ENCODE measurements around the gene PRKN.

The PRKN gene

GRCh38 chr6:162222521-162222920, 505.0 kb downstream of the PRKN start:
- DNase-seq: no peak

GRCh38 chr6:162220876-162221275, 506.7 kb downstream of the PRKN start:
- no peak for DNase-seq

- no peak for DNase-seq
Measured at GRCh38 chr6:162219266-162219665, 508.3 kb downstream of the PRKN start.

- DNase-seq: no peak
Measured at GRCh38 chr6:162217811-162218493, 509.6 kb downstream of the PRKN start.

- no peak for DNase-seq
Measured at GRCh38 chr6:162217058-162217457, 510.5 kb downstream of the PRKN start.

- no peak for DNase-seq
Measured at GRCh38 chr6:162211777-162212176, 515.8 kb downstream of the PRKN start.

- no peak for DNase-seq
Measured at GRCh38 chr6:162211022-162211421, 516.5 kb downstream of the PRKN start.

GRCh38 chr6:162203287-162203686, 524.3 kb downstream of the PRKN start:
- DNase-seq: no peak

GRCh38 chr6:162200945-162201690, 526.4 kb downstream of the PRKN start:
- no peak for DNase-seq

GRCh38 chr6:162200041-162200440, 527.5 kb downstream of the PRKN start:
- DNase-seq: no peak

- DNase-seq: no peak
Measured at GRCh38 chr6:162198925-162199324, 528.6 kb downstream of the PRKN start.

GRCh38 chr6:162198076-162198475, 529.5 kb downstream of the PRKN start:
- DNase-seq: no peak

- no peak for DNase-seq
Measured at GRCh38 chr6:162195441-162195840, 532.1 kb downstream of the PRKN start.

- DNase-seq: no peak
Measured at GRCh38 chr6:162190981-162191380, 536.6 kb downstream of the PRKN start.

GRCh38 chr6:162187168-162187935, 540.2 kb downstream of the PRKN start:
- DNase-seq: no peak

GRCh38 chr6:162184465-162184864, 543.1 kb downstream of the PRKN start:
- no peak for DNase-seq

- DNase-seq: no peak
Measured at GRCh38 chr6:162181741-162182401, 545.7 kb downstream of the PRKN start.

GRCh38 chr6:162181111-162181510, 546.5 kb downstream of the PRKN start:
- DNase-seq: no peak

- DNase-seq: no peak
Measured at GRCh38 chr6:162179196-162179951, 548.2 kb downstream of the PRKN start.

GRCh38 chr6:162178666-162179065, 548.9 kb downstream of the PRKN start:
- no peak for DNase-seq

- DNase-seq: no peak
Measured at GRCh38 chr6:162178266-162178665, 549.3 kb downstream of the PRKN start.

GRCh38 chr6:162177746-162178145, 549.8 kb downstream of the PRKN start:
- no peak for DNase-seq
